ENCODE data around the gene SNTG2. TPM values are rescaled to one million over a fixed set of nuclear protein-coding genes. Genes with fewer than 3 reads are reported as not detected.

The SNTG2 gene
- total RNA-seq, 4 donors from 2014 or later, result 3.3 to 7.4 (median 4.5) TPM

DNA sequence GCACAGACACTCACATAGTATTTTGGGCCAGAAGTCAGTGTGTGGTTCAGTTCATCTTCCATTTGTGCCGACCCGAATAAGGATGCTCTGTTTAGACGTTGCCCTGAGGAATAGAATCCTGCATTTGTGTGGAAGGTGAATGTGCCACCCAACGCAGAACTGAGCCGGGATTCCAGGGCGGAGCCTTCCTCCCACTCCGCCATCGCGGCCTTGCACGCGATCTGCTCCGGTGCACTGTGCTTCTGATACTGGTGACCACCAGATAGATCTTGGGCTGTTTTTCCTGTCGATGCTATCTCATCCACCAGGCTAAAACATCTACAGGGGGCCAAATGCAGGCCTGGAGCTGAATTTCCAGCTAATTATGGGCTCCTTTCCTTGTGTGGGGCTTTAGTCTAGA, 29.6 kb upstream of the SNTG2 start:
- Histone ChIP-seq H3K27ac (replicated peaks in 1 of 4) (no peak overlapping the region), H3K4me3 (no peak overlapping the region), H3K9me3 (no peaks in the 10 kb centered on the region), H3K27me3 (peaks cover 0 to 9% (median 0%) of the 10 kb centered on the region in 4 donors), H3K36me3 (no peaks in the 10 kb centered on the region), H3K4me1 (no peaks in the 10 kb centered on the region)
- 95% methylated on average over 13 of the region's 13 CpGs for WGBS
- DNase-seq (ENCODE audit: extremely low spot score), result no peak
- TF ChIP-seq POLR2AphosphoS5 (IDR thresholded peaks at IDR 0.05) (no peak), EP300 (IDR thresholded peaks at IDR 0.05) (no peak), POLR2A (IDR thresholded peaks at IDR 0.05; ENCODE audit: low read depth) (no peak)
- TF ChIP-seq, protein P1, sequence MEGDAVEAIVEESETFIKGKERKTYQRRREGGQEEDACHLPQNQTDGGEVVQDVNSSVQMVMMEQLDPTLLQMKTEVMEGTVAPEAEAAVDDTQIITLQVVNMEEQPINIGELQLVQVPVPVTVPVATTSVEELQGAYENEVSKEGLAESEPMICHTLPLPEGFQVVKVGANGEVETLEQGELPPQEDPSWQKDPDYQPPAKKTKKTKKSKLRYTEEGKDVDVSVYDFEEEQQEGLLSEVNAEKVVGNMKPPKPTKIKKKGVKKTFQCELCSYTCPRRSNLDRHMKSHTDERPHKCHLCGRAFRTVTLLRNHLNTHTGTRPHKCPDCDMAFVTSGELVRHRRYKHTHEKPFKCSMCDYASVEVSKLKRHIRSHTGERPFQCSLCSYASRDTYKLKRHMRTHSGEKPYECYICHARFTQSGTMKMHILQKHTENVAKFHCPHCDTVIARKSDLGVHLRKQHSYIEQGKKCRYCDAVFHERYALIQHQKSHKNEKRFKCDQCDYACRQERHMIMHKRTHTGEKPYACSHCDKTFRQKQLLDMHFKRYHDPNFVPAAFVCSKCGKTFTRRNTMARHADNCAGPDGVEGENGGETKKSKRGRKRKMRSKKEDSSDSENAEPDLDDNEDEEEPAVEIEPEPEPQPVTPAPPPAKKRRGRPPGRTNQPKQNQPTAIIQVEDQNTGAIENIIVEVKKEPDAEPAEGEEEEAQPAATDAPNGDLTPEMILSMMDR (IDR thresholded peaks at IDR 0.05), result no peak
- intact Hi-C loops (cut with DNase I), result no loop called here

DNA sequence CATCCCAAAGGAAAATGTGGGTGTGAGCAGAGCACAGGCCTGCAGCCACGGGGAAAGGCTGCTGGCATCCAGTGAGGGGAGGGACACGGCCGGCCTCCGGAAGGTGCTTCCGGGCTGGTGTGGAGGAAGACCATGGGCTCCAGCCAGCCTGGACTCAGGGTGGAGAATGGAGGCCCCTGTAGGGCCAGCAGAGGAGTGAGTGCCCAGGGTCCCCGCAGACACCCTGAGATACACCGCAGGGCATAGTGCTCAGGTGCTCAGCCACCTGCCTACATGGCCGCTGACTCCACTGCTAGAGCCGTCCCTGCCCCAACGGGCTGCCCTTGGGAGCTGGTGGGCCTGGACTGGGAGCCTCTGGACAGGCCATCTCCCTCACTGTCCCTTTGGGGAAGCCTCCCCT, 28.5 kb upstream of the SNTG2 start:
- H3K36me3 ChIP-seq, result no peaks in the 10 kb centered on the region
- no peak for DNase-seq (ENCODE audit: extremely low spot score)
- H3K27me3 ChIP-seq, result peaks cover 0 to 9% (median 0%) of the 10 kb centered on the region in 4 donors
- H3K27ac ChIP-seq (replicated peaks in 1 of 4), result no peak overlapping the region
- H3K4me1 ChIP-seq, result no peaks in the 10 kb centered on the region
- 91% methylated on average over 9 of the region's 10 CpGs for WGBS
- no peak overlapping the region for H3K4me3 ChIP-seq
- no peak for TF ChIP-seq POLR2A (IDR thresholded peaks at IDR 0.05; ENCODE audit: low read depth)
- TF ChIP-seq, protein P1 (IDR thresholded peaks at IDR 0.05), result no peak
- no peak for TF ChIP-seq POLR2AphosphoS5 (IDR thresholded peaks at IDR 0.05)
- no peak for TF ChIP-seq EP300 (IDR thresholded peaks at IDR 0.05)
- H3K9me3 ChIP-seq, result no peaks in the 10 kb centered on the region
- intact Hi-C loops (cut with DNase I), result no loop called here

DNA sequence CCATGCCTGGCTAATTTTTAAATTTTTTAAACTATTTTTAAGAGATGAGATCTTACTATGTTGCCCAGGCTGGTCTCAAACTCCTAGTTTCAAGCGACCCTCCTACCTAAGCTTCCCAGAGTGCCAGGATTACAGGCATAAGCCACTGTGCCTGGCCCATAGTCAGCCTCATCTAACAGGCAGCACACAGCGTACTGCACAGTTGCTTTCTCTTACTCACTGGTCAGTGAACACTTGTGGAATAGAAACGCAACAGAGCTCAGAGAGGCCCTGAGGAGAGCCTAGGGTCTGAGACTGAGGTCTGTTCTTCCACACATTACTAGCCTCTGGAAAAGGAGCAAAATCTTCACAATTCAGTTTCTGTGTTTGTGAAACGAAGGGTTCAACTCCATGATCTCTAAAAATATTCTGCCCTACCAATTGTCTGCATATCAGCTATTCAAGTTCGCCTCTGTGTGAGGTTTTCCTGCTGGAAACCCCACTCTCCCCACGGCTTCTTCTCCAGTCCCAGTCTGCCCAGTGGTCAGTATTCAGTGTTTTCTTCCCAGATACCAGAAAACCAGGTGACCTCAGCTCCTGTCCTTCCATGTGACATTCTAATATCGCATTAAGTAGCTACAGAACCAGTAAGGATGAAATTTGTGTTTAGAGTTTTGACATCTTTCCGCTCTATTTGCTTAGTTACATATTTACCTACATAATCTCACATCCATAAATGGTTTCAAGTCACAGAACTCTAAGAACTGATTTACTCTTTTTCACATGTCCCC, 26.6 kb upstream of the SNTG2 start:
- Histone ChIP-seq H3K9me3 (no peaks in the 10 kb centered on the region), H3K27me3 (peaks cover 0 to 9% (median 0%) of the 10 kb centered on the region in 4 donors), H3K36me3 (no peaks in the 10 kb centered on the region), H3K27ac (replicated peaks in 1 of 4) (no peak overlapping the region), H3K4me3 (no peak overlapping the region), H3K4me1 (no peaks in the 10 kb centered on the region)
- DNase-seq (ENCODE audit: extremely low spot score), result no peak
- intact Hi-C loops (cut with DNase I), result no loop called here
- TF ChIP-seq POLR2A (IDR thresholded peaks at IDR 0.05; ENCODE audit: low read depth), result no peak
- no peak for TF ChIP-seq POLR2AphosphoS5 (IDR thresholded peaks at IDR 0.05)
- TF ChIP-seq, protein P1 (IDR thresholded peaks at IDR 0.05), result no peak
- no peak for TF ChIP-seq EP300 (IDR thresholded peaks at IDR 0.05)
- 77% methylated on average over 8 of the region's 8 CpGs for WGBS

DNA sequence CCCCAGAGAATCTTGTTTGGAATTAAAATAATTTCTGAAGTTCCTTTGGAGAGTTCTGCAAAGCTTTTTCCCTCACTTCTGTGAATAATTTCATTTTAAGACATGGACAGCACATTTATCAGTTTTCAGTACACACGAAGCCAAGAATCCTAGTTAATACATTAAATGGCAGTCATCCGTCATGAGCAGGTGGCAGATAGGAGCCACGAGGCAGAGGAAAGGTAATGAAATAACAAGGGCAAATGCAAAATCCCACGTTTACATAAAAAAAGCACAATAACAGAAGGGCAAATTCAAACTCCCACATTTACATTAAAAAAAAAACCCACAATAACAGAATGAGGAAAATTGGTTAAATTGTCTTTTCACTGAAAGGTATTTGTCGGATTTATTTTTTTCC, 25.9 kb upstream of the SNTG2 start:
- Histone ChIP-seq H3K4me3 (no peak overlapping the region), H3K36me3 (no peaks in the 10 kb centered on the region), H3K27ac (replicated peaks in 1 of 4) (no peak overlapping the region), H3K4me1 (no peaks in the 10 kb centered on the region), H3K27me3 (peaks cover 0 to 9% (median 0%) of the 10 kb centered on the region in 4 donors), H3K9me3 (no peaks in the 10 kb centered on the region)
- TF ChIP-seq POLR2AphosphoS5 (IDR thresholded peaks at IDR 0.05), result no peak
- TF ChIP-seq POLR2A (IDR thresholded peaks at IDR 0.05; ENCODE audit: low read depth), result no peak
- TF ChIP-seq, protein P1 (IDR thresholded peaks at IDR 0.05), result no peak
- no peak for TF ChIP-seq EP300 (IDR thresholded peaks at IDR 0.05)
- DNase-seq (ENCODE audit: extremely low spot score), result no peak
- intact Hi-C loops (cut with DNase I), result no loop called here
- 64% methylated on average over 5 of the region's 5 CpGs for WGBS

All from esophagus muscularis mucosa (tissue), 4 donors.